GM18951 (cell line): ENCODE data around the gene OR9A2.

Experiments used
- POLR2A ChIP-seq: IDR thresholded peaks from 4 replicates; pipeline ENCODE4 v1.6.1; 2011; ENCODE audit warnings: mild to moderate bottlenecking; ENCODE audit not compliant: insufficient read length, insufficient read depth; ENCODE audit errors: extremely low read depth
- in situ Hi-C: fragments of 300-500 bp; cut with MboI; formaldehyde crosslinking; loops from one replicate; pipeline ENCODE4 v1.12.0; 2022; ENCODE audit warnings: low sequenced_read_pairs, mixed read lengths, inconsistent platforms; ENCODE audit not compliant: unreplicated experiment

The OR9A2 gene

DNA sequence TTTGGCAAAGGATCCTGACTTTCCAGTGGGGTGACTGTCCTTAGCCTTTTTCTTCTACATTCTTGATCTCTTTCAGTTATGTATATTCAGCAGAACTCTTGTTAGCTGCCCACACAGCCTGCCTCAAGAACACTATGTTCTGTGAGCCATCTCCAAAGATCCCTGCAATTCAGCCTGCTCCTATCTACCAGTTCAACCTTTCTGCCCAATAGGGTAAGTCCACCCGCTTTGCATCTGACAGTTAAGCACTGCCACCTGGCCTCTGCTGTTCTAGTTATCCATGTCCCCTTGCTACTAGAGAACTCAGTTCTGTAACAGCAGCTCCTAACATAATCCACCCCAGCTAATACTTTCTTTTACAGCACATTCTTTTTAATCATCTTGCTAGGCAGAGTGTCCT, 13.5 kb downstream of the OR9A2 start:
- in situ Hi-C loops = no loop called here

DNA sequence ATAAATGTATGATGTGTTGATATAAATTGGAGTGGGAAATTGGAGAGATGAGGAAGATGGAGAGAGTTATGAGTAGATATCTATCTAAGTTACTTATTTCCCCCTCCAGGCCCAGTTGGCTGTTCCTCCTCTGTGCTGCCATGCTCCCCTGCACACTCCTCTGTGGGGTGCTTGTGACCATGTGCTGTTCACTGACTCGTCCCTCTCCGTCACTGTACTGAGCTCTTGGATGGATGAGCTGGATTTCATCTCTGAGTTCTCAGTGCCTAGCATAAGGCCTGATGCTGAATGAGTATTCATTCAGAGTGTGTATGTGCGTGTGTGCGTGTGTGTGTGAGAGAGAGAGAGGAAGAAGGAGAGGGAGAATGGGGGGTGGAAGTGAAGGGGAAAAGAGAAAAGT, 14.5 kb downstream of the OR9A2 start:
- no peak for TF ChIP-seq POLR2A
- in situ Hi-C loops = no loop called here

More for the DNA sequence above, 13.5 kb downstream of the OR9A2 start:
- TF ChIP-seq POLR2A = no peak

DNA sequence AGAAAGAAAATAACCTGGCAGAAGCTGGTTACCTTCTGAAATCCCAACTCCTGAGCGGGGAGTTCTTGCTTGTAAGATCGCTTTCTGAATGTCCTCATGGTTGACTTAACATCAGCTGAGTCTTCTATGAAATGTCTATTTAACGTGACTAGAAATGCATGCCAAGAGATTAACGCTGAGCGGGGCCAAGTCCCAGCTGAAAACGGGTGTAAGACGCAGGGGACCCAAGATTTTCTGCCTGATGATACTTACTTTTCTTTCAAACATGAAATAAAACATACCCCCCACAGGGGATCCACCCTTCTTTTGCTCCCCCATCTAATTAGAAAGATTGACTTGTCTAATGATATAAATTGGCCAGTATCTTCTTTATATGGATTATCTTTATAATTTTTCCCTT, 14.9 kb downstream of the OR9A2 start:
- in situ Hi-C loops = no loop called here
- no peak for TF ChIP-seq POLR2A

DNA sequence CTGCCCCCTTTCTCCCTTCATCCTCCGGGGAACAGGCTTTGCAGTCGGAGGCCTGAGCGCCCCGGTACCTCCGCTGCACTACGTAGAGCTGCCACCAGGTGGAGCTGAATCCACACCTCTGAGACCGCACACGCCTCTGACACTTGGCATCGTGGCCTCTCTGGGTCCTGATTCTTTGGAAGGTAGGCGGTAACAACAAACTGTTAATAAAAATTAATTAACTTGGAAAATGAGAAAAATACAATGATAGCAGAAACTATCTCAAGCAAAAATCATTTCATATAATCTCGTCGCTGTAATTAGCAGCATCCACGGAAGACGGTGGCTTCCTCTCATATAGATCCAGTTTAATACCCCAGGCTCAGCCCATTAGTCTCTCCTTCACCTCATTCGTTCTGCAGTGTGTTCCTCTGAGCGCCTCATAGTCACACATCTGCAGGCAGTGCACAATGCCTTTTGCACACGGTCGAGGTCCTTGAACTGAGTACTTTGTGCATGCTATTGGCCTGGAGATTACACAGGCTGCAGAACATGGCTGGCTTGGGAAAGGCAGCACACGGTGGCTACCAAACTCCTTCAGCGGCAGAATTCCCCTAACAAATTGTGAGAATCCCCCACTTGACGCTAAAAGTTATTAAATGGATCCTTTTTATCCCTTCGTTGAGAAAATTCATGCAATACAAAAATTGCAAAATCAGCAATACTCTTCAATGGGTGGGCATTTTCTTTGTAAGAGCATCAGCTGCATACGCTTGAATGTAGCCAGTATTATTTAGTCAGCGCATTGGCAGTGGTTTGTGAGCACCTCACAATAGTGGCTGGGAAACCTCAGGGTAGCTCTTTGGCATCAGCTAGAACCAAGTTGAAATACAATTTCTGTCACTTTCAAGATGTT, 18.7 kb downstream of the OR9A2 start:
- in situ Hi-C loops = loop anchor here (5.0 to 10.0 kb wide), 2 partner anchors 133 to 209 kb away; no protein-coding TSS in a partner anchor
- TF ChIP-seq POLR2A = no peak

DNA sequence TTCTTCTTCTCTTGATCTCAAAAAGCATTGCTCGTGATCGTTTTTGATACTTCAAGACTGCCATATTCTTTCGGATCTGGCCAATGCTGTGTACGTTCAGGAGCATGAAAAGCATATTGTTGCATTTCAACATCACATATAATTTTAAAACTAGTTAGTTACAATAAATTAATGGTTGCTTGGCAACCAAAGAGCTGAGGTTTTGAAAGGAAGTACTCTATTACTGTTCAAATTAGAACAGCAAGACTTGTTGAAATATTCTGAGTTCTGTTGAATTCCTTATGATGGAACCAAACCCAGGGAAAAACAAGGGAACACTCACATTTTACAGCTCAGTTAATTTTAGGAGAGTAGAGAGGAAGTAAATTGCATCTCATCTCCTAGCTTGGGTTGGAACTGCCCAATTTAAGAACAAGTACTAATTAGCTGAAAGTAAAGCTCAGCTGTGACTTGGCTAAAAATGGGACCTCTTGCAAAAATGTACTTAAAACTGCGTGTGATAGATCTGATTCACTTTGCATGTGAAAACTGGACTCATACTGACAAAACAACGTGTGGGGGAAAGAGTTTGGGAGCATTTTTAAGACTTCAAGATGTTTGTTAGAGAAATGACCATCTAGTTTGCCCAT, 21.2 kb downstream of the OR9A2 start:
- in situ Hi-C loops = loop anchor here (5.0 to 10.0 kb wide), 2 partner anchors 131 to 212 kb away; no protein-coding TSS in a partner anchor
- no peak for TF ChIP-seq POLR2A

DNA sequence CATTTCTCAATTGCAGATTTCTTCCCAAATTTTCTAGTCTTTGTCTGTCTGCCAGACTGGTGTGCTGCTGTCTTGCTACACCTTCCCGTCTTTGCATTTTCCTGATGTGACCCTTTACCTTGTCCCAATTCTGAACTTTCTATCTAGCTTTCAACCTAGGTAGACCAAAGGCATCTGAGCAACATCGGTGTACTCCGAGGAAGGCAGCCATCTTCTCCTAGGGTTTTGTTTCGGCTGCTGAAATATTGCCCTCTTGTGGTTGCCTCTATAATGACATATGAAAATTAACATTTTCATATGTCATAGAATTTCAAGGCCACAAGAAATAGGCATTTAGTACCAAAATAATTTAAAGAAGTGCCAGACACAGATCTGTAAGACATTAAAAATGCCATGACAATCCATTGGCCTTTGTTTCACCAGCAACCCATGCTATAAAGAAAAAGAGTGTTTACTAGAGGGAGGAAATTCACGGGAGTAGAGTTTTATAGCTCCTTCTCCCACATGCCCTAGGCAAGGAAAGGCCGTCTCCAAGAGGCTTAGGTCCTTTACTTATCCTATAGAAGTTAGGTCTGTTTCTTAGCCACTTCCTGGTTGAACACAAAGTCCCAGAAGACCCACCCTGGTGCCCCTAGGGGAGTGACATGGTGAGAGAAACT, 23.4 kb downstream of the OR9A2 start:
- in situ Hi-C loops = loop anchor here (10.0 kb wide), 1 partner anchor 129 kb away; no protein-coding TSS in a partner anchor
- TF ChIP-seq POLR2A = no peak

DNA sequence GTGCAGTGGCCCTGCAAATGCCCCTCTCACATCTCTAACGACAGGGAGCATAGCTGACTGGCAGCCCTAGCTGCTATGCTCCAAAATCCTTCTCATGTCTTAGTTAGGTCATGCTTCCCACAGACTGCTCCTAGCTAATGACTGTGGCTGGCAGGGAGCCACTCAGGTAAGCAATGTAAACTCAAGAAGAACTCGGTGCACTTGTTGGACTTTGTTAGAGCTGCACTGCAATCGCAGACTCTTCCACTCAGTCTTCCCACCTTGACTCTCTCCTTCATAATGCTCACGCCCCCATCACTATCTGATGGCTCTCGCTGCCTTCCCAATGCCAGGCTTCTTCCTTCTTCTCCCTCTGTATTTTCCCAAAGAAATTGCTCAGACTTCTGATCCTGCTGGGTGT, 24.0 kb downstream of the OR9A2 start:
- no peak for TF ChIP-seq POLR2A
- in situ Hi-C loops = loop anchor here (10.0 kb wide), 1 partner anchor 128 kb away; no protein-coding TSS in a partner anchor

DNA sequence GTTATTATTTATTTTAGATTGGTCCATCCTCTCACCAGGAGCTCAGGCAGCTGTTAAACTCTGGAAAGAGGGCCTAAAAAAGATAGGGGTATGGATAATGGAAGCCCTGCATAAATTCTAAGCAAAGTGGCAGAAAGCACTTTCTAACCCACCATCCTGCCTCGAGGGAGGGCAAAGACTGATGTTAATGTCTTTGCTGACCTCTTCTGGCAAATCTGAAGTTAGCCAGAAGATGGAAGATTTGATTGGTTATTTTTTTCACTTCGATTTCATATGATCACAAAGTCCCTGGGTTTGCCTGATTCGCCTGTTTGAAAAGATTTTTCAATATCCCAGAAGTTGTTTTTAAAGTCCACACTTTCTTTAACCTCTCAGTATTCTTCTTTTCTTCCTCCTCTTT, 24.8 kb downstream of the OR9A2 start:
- TF ChIP-seq POLR2A = no peak
- in situ Hi-C loops = loop anchor here (10.0 kb wide), 1 partner anchor 127 kb away; no protein-coding TSS in a partner anchor

DNA sequence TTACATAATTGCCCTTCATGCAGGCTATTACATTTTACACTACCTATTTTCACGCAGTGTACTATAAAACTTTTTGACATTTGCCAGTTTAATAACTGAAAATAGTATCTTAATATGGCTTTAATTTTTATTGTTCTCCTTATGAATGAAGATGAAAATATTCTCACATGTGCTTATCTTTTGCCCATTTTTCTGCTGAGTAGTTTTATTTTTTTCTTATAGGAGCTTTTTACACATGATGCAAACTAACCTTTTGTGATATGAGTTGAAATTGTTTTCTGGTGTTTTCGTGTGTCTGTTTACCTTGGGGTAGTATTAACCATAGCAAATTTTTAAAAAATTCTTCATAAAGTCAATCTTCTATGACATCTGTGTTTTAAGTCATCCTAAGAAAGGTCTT, 26.3 kb downstream of the OR9A2 start:
- in situ Hi-C loops = loop anchor here (10.0 kb wide), 1 partner anchor 126 kb away; no protein-coding TSS in a partner anchor
- no peak for TF ChIP-seq POLR2A

DNA sequence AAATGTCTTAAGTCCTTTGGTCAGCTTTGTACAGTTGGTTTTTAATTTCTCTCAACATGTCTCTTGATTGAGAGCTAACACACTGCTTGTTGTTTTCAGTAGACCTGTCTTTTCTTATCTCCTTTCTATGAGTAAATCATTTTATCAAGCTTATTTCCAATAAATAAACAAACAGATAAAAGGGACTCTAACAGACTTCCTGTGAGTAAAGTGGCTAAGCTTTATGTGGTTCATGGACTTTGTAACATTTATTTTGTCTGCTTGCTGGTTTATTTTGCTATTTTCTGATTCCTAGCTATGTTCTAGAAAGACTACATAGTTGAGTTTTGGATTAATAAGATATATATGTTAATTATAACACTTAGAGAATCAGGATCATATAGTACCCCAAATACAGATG, 27.1 kb downstream of the OR9A2 start:
- TF ChIP-seq POLR2A = no peak
- in situ Hi-C loops = loop anchor here (10.0 kb wide), 1 partner anchor 125 kb away; no protein-coding TSS in a partner anchor

DNA sequence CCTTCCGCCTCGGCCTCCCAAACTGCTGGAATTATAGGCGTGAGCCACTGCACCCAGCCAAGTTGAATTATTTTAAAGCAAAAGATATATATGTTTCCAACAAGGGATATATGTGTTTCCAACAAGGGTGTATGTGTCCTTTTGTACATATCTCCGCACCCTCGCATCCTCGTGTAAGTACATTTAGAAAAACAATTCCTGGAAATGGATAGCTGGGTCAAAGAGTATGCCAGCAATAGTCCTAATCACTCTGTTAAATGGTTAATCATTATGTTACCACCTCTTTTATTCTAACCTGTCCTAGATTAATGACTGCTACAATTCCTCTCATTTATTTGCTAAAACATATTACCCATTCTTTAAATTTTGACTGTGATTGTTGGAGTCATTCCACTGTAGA, 28.0 kb downstream of the OR9A2 start:
- no peak for TF ChIP-seq POLR2A
- in situ Hi-C loops = no loop called here

DNA sequence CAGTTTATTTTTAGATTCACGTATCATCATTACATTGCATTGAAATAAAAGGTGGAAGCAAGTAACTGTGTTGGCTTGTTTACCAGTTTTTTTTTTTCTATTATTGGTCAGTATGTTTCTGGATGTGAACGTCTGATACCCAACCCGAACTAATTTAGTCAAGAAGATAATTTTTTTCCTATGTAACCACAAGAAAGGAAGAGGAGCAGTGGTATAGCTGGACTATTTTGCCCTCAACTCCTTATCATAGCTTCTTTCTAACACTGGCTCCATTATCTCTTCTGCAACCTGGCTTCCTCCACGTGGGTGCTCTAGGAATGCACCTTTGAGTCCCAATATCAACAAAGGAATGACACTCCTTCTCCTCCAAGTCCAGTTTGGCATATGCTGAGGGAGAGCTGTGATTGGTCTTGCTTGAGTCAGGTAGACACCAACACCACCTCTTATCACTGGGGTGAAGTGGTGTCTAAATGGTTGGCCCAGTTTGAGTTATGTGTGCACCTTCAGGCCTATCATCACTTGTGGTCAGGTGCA, 29.4 kb downstream of the OR9A2 start:
- TF ChIP-seq POLR2A = no peak
- in situ Hi-C loops = no loop called here

DNA sequence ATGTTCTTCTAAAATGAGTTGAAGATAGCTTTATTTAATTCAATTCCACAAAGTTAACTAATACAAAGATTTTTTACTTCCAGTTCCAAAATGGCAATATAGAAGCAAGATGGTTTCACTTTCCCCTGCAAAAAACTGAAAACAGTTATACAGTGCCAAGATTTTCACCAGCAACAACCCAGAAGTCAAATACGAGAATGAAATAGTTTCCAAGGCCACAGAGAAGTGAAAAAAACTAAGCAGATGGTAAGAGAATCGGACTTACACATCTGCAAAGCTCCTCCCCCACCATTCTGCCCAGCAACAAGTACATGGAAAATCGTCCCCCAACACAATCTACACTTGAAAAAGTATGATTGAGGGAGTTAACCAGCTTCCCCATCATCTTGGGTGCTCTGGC, 34.5 kb downstream of the OR9A2 start:
- no peak for TF ChIP-seq POLR2A
- in situ Hi-C loops = no loop called here

DNA sequence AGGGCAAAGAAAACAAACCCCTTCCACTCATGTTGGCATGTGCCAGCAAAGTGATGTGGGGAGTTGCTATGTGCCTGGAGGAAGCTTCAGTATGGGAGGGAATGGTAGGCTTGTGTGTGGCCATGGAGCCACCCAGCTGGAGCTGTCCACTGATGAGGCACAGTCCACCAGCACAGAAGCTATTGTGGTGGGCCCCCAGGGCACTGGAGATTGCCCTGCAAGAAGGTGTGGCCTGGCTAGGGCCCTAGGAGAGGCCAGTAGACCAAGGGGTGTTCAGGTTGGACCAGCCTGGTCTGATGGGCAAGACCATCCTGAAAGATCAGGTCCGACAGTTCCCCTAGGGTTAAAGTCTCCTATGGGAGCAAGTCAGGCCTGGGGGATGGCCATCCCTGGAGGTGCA, 42.6 kb downstream of the OR9A2 start:
- in situ Hi-C loops = no loop called here
- no peak for TF ChIP-seq POLR2A
